SK-N-MC (cell line): ENCODE measurements around the gene ORAI2.

Source experiments
- EZH2 ChIP-seq: fragments of 200-600 bp; sonication (generic); IDR thresholded peaks from one replicate; pipeline ENCODE4 v1.6.1; 2017; ENCODE audit warnings: antibody characterized with exemption
- FOXP2 ChIP-seq: optimal IDR thresholded peaks from 2 replicates; pipeline ENCODE3; 2011; ENCODE audit warnings: mild to moderate bottlenecking, moderate library complexity; ENCODE audit not compliant: insufficient read depth; ENCODE audit errors: extremely low read length, control extremely low read depth
- POLR2AphosphoS5 ChIP-seq: IDR thresholded peaks from 2 replicates; pipeline ENCODE4 v1.6.1; 2012; ENCODE audit warnings: mild to moderate bottlenecking, low read depth, low read length, borderline replicate concordance

DNA sequence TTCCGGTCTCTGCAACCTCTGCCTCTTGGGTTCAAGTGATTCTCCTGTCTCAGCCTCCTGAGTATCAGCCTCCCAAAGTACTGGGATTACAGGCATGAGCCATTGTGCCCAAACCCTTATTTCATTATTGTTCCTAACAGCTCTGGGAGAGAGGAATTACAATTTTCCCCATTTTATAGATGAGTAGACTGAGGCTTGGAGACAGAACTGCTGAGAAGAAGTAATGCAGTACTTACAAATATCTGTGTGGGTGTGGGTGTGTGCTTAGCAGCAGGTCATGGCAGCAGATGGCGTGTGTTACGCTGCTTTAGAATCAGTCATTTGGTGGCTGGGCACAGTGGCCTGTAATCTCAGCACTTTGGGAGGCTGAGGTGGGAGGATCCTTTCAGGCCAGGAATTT, 29.8 kb upstream of the ORAI2 start:
- no peak for TF ChIP-seq POLR2AphosphoS5
- no peak for TF ChIP-seq EZH2
- no peak for TF ChIP-seq FOXP2
